Lower lobe of right lung (tissue), 2 donors: ENCODE data around the gene MAPK8IP1. TPM values are rescaled to one million over a fixed set of nuclear protein-coding genes. Genes with fewer than 3 reads are reported as not detected.

Source experiments
- ATAC-seq, 2 donors: fragments of 200-7000 bp; cut with Tn5 transposase; one replicate each; pipeline ENCODE4 v1.9.1; 2020 to 2022; ENCODE audit warnings: mild to moderate bottlenecking in 2 of 2, moderate library complexity in 2 of 2
- DNase-seq: peaks from one replicate; pipeline ENCODE4 v3.0.0-alpha.2; 2020
- H3K27ac ChIP-seq: fragments of 200-600 bp; one replicate; pipeline ENCODE4 v1.8.0; 2022
- H3K27me3 ChIP-seq: fragments of 200-600 bp; one replicate; pipeline ENCODE4 v1.8.0; 2022; ENCODE audit warnings: low read depth
- H3K36me3 ChIP-seq: fragments of 200-600 bp; one replicate; pipeline ENCODE4 v1.8.0; 2022; ENCODE audit warnings: mild to moderate bottlenecking
- H3K4me1 ChIP-seq: fragments of 200-600 bp; one replicate; pipeline ENCODE4 v1.8.0; 2022
- H3K4me3 ChIP-seq: fragments of 200-600 bp; one replicate; pipeline ENCODE4 v1.8.0; 2022; ENCODE audit warnings: mild to moderate bottlenecking
- H3K9me3 ChIP-seq: fragments of 200-600 bp; one replicate; pipeline ENCODE4 v1.8.0; 2022
- CTCF ChIP-seq: fragments of 200-600 bp; IDR thresholded peaks from one replicate; pipeline ENCODE4 v1.8.0; 2022; ENCODE audit warnings: antibody characterized with exemption, mild to moderate bottlenecking
- intact Hi-C: fragments of 100-400 bp; cut with DNase I; formaldehyde crosslinking; loops from one replicate; pipeline ENCODE4 v1.11.0; 2022
- total RNA-seq: library from RNA; stranded (reverse); fragmentation: NEBNext Ultra II Directional; extraction: Animal tissue kit (Norgen Biotek cat#: 25700); gene quantifications from one replicate; pipeline ENCODE4 v1.2.1, GENCODE V29; 2021
- donor health status: DM: no; HTN: yes; CAD: no; lungs with severe emphysema.

MAPK8IP1 gene
- total RNA-seq, 1 donor from 2014 or later: 7.3 TPM

DNA sequence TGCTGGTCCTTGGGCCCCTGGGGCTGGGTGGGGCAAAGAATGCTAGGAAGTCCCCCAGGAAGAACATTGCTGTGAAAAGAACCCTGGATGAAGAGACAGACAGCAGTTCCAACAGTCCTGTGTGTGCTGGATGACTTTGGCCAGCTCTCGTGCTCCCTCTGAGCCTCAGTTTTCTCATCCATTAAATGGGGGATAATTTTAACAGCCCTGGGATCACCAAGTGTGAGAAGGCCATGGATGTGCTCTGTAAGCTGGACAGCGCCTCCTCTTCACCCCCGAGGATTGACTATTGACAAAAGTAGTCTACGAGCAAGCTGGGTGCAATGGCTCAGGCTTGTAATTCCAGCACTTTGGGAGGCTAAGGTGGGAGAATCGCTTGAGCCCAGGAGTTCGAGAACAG, 39.5 kb downstream of the MAPK8IP1 start:
- Histone ChIP-seq H3K36me3 (no peaks in the 10 kb centered on the region), H3K9me3 (no peaks in the 10 kb centered on the region), H3K27me3 (peaks cover 26% of the 10 kb centered on the region), H3K4me1 (peaks cover 27% of the 10 kb centered on the region), H3K27ac (no peak overlapping the region), H3K4me3 (no peak overlapping the region)
- no peak for ATAC-seq
- intact Hi-C loops: no loop called here
- no peak for TF ChIP-seq CTCF
- DNase-seq: no peak

- no peaks in the 10 kb centered on the region for H3K9me3 ChIP-seq
- H3K4me3 ChIP-seq: no peak overlapping the region
- H3K36me3 ChIP-seq: no peaks in the 10 kb centered on the region
- intact Hi-C loops: no loop called here
- no peak overlapping the region for H3K27ac ChIP-seq
- no peak for DNase-seq
- peaks cover 32% of the 10 kb centered on the region for H3K4me1 ChIP-seq
- H3K27me3 ChIP-seq: peaks cover 26% of the 10 kb centered on the region
- no peak for TF ChIP-seq CTCF
- no peak for ATAC-seq
These were observed 40.1 kb downstream of the MAPK8IP1 start for GRCh38 chr11:45925550-45925949.

- TF ChIP-seq CTCF: no peak
- no peak overlapping the region for H3K4me3 ChIP-seq
- no peak for DNase-seq
- no peak for ATAC-seq
- H3K4me1 ChIP-seq: peaks cover 36% of the 10 kb centered on the region
- H3K36me3 ChIP-seq: no peaks in the 10 kb centered on the region
- peaks cover 26% of the 10 kb centered on the region for H3K27me3 ChIP-seq
- no peak overlapping the region for H3K27ac ChIP-seq
- no peaks in the 10 kb centered on the region for H3K9me3 ChIP-seq
- intact Hi-C loops: no loop called here
These were observed 40.5 kb downstream of the MAPK8IP1 start for GRCh38 chr11:45926001-45926401.

GRCh38 chr11:45926536-45927331, 41.3 kb downstream of the MAPK8IP1 start:
- DNase-seq: no peak
- Histone ChIP-seq H3K27me3 (peaks cover 23% of the 10 kb centered on the region), H3K9me3 (no peaks in the 10 kb centered on the region), H3K36me3 (peaks cover 5% of the 10 kb centered on the region), H3K27ac (no peak overlapping the region), H3K4me3 (no peak overlapping the region), H3K4me1 (peaks cover 32% of the 10 kb centered on the region)
- no peak for TF ChIP-seq CTCF
- intact Hi-C loops: no loop called here
- no peak for ATAC-seq

DNA sequence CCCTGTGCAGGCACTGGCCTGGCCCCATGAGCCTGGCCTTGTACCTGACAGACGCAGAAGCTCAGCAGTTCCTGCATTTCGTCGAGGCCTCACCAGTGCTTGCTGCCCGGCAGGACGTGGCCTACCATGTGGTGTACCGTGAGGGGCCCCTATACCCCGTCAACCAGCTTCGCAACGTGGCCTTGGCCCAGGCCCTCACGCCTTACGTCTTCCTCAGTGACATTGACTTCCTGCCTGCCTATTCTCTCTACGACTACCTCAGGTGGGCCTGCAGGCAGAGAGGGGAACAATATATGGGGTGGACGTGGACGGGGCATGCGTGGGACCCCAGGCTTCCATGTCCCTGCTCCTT, 41.9 kb downstream of the MAPK8IP1 start:
- DNase-seq (no peak), ATAC-seq (no peak)
- no peaks in the 10 kb centered on the region for H3K9me3 ChIP-seq
- peaks cover 17% of the 10 kb centered on the region for H3K27me3 ChIP-seq
- no peak overlapping the region for H3K4me3 ChIP-seq
- H3K36me3 ChIP-seq: peaks cover 11% of the 10 kb centered on the region
- no peak overlapping the region for H3K27ac ChIP-seq
- peaks cover 26% of the 10 kb centered on the region for H3K4me1 ChIP-seq
- intact Hi-C loops: no loop called here
- no peak for TF ChIP-seq CTCF
